Prostate gland (tissue), 2 donors: ENCODE results near the gene FGFBP3. TPM values are rescaled to one million over a fixed set of nuclear protein-coding genes. Genes with fewer than 3 reads are reported as not detected.

ENCODE experiments used
- DNase-seq: peaks from one replicate; pipeline ENCODE4 v3.0.0-alpha.2; 2019; ENCODE audit warnings: low spot score
- H3K27ac ChIP-seq, 2 donors: fragments of 200-600 bp; sonication (generic); 2 replicates each; pipeline ENCODE4 v1.5.1; 2017 to 2019
- H3K27me3 ChIP-seq: fragments of 200-600 bp; sonication (generic); replicated peaks from 2 replicates; pipeline ENCODE4 v1.5.1; 2019; ENCODE audit not compliant: insufficient read depth
- H3K36me3 ChIP-seq, 2 donors: fragments of 200-600 bp; sonication (generic); 1 replicate in 1 of 2; 2 replicates in 1 of 2; pipeline versions ENCODE4 v1.5.1 to v1.8.1; 2017 to 2019
- H3K4me1 ChIP-seq: fragments of 200-600 bp; sonication (generic); replicated peaks from 2 replicates; pipeline ENCODE4 v1.5.1; 2019
- H3K4me3 ChIP-seq, 2 donors: fragments of 200-600 bp; sonication (generic); 2 replicates each; pipeline ENCODE4 v1.5.1; 2017 to 2019
- H3K9me3 ChIP-seq: fragments of 200-600 bp; sonication (generic); 2 replicates; pipeline ENCODE4 v1.5.1; 2017
- CTCF ChIP-seq, 4 experiments: fragments of 200-600 bp in 2 of 4; fragments of 450-650 bp in 2 of 4; sonication (generic) in 2 of 4; IDR thresholded peaks; 1 replicate in 3 of 4; 2 replicates in 1 of 4; pipeline ENCODE4 v1.5.1; 2016 to 2019; ENCODE audit warnings: antibody characterized with exemption in 4 of 4, mild to moderate bottlenecking in 2 of 4, moderate library complexity in 2 of 4
- POLR2A ChIP-seq: fragments of 450-650 bp; IDR thresholded peaks from one replicate; pipeline ENCODE4 v1.6.1; 2016; ENCODE audit warnings: antibody characterized with exemption, mild to moderate bottlenecking
- POLR2AphosphoS5 ChIP-seq: sonication (generic); formaldehyde crosslinking; IDR thresholded peaks from one replicate; pipeline ENCODE4 v1.6.1; 2017; ENCODE audit warnings: antibody characterized with exemption
- WGBS: methylation state at CpG from one replicate; pipeline ENCODE4 v1.1.5; 2018; 5-methylcytosine and 5-hydroxymethylcytosine counted together
- intact Hi-C: fragments of 100-400 bp; cut with DNase I; formaldehyde crosslinking; loops from one replicate; pipeline ENCODE4 v1.14.2; 2022
- small RNA-seq, 2 donors: library from RNA; depleted of rRNA; stranded (forward); fragments of <200 nt; gene quantifications; one replicate each; pipeline ENCODE3, GENCODE V24; 2016
- total RNA-seq, 2 donors: library from RNA; depleted of rRNA; stranded (reverse); fragments of >200 nt; gene quantifications; one replicate each; pipeline ENCODE4 v1.1.0, GENCODE V29; 2016

FGFBP3 gene
- total RNA-seq, 2 donors from 2014 or later = 2.3 to 3.4 TPM

DNA sequence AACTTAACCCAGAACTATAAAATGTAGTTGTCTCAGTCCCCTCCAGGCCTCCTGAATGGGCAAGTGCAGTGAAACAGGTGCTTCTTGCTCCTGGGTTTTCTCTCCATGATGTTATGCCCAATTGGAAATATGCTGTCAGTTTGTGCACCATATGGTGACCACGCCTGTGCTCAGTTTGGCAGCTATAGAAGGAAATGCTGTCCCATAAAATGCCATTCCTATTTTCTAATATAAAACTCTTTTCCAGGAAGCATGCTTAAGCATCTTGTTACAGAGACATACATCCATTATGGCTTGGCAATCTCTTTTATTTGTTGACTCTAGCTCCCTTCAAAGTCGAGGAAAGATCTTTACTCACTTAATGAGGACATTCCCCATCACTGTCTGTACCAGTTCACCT is 45.2 kb downstream of the FGFBP3 start:
- intact Hi-C loops = no loop called here
- H3K27ac ChIP-seq = no peak overlapping the region
- WGBS = 18% methylated on average over 2 of the region's 2 CpGs
- H3K4me3 ChIP-seq = no peak overlapping the region
- H3K4me1 ChIP-seq = no peaks in the 10 kb centered on the region
- H3K36me3 ChIP-seq = no peaks in the 10 kb centered on the region
- no peaks in the 10 kb centered on the region for H3K27me3 ChIP-seq
- DNase-seq = peak; percentile 23
- H3K9me3 ChIP-seq = no peaks in the 10 kb centered on the region
- no peak for TF ChIP-seq CTCF (IDR thresholded peaks at IDR 0.05)
- TF ChIP-seq POLR2AphosphoS5 = peak; percentile 71

GRCh38 chr10:91860885-91861284 is 48.4 kb downstream of the FGFBP3 start:
- Histone ChIP-seq H3K36me3 (no peaks in the 10 kb centered on the region), H3K27me3 (no peaks in the 10 kb centered on the region), H3K4me3 (no peak overlapping the region), H3K9me3 (no peaks in the 10 kb centered on the region), H3K4me1 (no peaks in the 10 kb centered on the region), H3K27ac (no peak overlapping the region)
- intact Hi-C loops = no loop called here
- no peak for TF ChIP-seq POLR2AphosphoS5
- TF ChIP-seq POLR2A = no peak
- TF ChIP-seq CTCF (IDR thresholded peaks at IDR 0.05) = no peak
- no peak for DNase-seq
- 85% methylated on average over 1 of the region's 1 CpG for WGBS

DNA sequence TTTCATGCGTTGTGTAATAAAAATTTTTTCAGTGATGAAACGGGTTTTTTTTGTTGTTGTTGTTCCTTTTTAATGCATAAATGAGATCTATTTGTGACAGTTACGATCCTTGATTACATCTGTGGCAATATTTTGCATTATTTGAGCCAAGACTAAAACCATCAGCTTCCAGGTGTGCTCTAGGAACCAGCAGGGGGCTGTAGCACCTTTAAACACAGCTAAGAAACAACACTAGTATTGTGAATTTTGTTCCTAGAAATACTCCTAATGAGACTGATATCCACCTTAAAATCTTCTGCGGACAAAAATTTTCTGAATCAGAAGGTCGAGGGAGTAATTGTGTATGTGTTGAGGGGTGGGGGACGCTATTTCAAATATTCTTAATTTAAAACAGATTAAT is 52.6 kb downstream of the FGFBP3 start:
- H3K4me1 ChIP-seq = no peaks in the 10 kb centered on the region
- H3K4me3 ChIP-seq = no peak overlapping the region
- TF ChIP-seq POLR2A = no peak
- TF ChIP-seq POLR2AphosphoS5 = no peak
- peak in 1 of 4 experiments; percentile 41 for TF ChIP-seq CTCF (IDR thresholded peaks at IDR 0.05)
- 57% methylated on average over 6 of the region's 6 CpGs for WGBS
- H3K36me3 ChIP-seq = peaks cover 0 to 3% of the 10 kb centered on the region in 2 donors
- H3K27ac ChIP-seq = no peak overlapping the region
- DNase-seq = no peak
- no peaks in the 10 kb centered on the region for H3K9me3 ChIP-seq
- intact Hi-C loops = no loop called here
- no peaks in the 10 kb centered on the region for H3K27me3 ChIP-seq

Small RNA genes lying within 50 kb of the gene (small RNA-seq; reads per million reads assigned to genes)
- 0 reads per million in 2 donors for gene AL359198.2

Other genes with a start within 250 kb of the FGFBP3 start
- gene TNKS2, start 111.1 kb downstream of the FGFBP3 start, total RNA-seq = 10 to 100 TPM; 38.5 to 43.2 TPM
- gene BTAF1, start 14.3 kb upstream of the FGFBP3 start, total RNA-seq = 10 to 100 TPM; 31.2 to 43.2 TPM